ENCODE data around the gene HOXD13. TPM values are rescaled to one million over a fixed set of nuclear protein-coding genes. Genes with fewer than 3 reads are reported as not detected.

Gene HOXD13
- total and polyA plus RNA-seq, 2 of the 13 experiments (the other 11 are each of a cell fraction or from before 2014, with no cell fraction given) = not detected

DNA sequence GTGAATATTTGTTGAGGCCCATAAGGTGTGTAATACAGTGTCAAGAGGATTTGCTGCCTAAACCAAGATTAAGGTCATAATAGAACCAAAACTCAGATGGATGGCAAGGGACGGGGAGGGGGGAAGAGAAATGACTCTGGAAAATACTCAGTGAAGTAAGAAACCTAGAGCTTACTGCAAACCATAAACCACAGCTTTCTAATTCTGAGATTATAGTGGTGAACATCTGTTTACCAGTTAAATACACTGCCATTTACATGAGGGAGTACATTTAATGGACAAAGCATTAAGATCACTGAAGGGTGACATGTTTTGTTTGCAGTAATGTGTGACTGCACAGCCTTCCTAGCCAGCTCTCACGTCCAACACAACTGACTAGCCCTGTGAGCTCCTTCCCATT is 28.6 kb upstream of the HOXD13 start:
- in situ Hi-C loops (cut with HindIII; ENCODE audit: extremely low pct_ligation_motif_present, low pct_unique_long_range_greater_than_20kb) = no loop called here
- Histone ChIP-seq H2AFZ (ENCODE audit: low read length) (no peak overlapping the region), H3K4me2 (ENCODE audit: low read depth, low read length) (no peak overlapping the region), H3K36me3 (replicated peaks in 1 of 2; ENCODE audit: control insufficient read depth in 1 of 2, insufficient read depth in 2 of 2, low read length in 2 of 2) (no peaks in the 10 kb centered on the region), H3K4me1 (ENCODE audit: insufficient read depth, low read length) (no peaks in the 10 kb centered on the region), H3K79me2 (ENCODE audit: insufficient read depth, low read length) (no peaks in the 10 kb centered on the region), H3K9ac (ENCODE audit: insufficient read depth, low read depth, low read length) (no peak overlapping the region), H3K27ac (ENCODE audit: extremely low read length, insufficient read depth, low read length) (no peak overlapping the region), H3K4me3 (replicated peaks in 1 of 3; ENCODE audit: insufficient read depth in 1 of 3, low read depth in 2 of 3, low read length in 3 of 3) (no peak overlapping the region), H4K20me1 (ENCODE audit: insufficient read depth, low read length) (no peaks in the 10 kb centered on the region), H3K27me3 (ENCODE audit: control insufficient read depth in 1 of 2, insufficient read depth in 2 of 2, low read length in 2 of 2) (peaks cover 9 to 37% of the 10 kb centered on the region in 2 experiments), H3K9me3 (ENCODE audit: low read length) (no peaks in the 10 kb centered on the region)
- no TSS peak for BruUV-seq (replicated peaks)
- no peak for FAIRE-seq
- intact Hi-C loops (cut with micrococcal nuclease; ENCODE audit: unreplicated experiment) = no loop called here
- CTCF ChIA-PET (ENCODE audit: low intra/inter-chr PET ratio, low total read pairs) = no interaction called here
- POLR2A ChIA-PET = no interaction called here
- TF ChIP-seq PRMT3 (CRISPR knock-in tag; IDR thresholded peaks at IDR 0.05; ENCODE audit: borderline replicate concordance, low read depth) = no peak
- no peak for TF ChIP-seq ZBTB42 (CRISPR knock-in tag; IDR thresholded peaks at IDR 0.05)
- TF ChIP-seq ZBTB20 (CRISPR knock-in tag; IDR thresholded peaks at IDR 0.05; ENCODE audit: borderline replicate concordance, low read depth) = no peak
- TF ChIP-seq, protein P1, sequence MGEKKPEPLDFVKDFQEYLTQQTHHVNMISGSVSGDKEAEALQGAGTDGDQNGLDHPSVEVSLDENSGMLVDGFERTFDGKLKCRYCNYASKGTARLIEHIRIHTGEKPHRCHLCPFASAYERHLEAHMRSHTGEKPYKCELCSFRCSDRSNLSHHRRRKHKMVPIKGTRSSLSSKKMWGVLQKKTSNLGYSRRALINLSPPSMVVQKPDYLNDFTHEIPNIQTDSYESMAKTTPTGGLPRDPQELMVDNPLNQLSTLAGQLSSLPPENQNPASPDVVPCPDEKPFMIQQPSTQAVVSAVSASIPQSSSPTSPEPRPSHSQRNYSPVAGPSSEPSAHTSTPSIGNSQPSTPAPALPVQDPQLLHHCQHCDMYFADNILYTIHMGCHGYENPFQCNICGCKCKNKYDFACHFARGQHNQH (CRISPR knock-in tag; IDR thresholded peaks at IDR 0.05) = no peak
- TF ChIP-seq, protein P2, sequence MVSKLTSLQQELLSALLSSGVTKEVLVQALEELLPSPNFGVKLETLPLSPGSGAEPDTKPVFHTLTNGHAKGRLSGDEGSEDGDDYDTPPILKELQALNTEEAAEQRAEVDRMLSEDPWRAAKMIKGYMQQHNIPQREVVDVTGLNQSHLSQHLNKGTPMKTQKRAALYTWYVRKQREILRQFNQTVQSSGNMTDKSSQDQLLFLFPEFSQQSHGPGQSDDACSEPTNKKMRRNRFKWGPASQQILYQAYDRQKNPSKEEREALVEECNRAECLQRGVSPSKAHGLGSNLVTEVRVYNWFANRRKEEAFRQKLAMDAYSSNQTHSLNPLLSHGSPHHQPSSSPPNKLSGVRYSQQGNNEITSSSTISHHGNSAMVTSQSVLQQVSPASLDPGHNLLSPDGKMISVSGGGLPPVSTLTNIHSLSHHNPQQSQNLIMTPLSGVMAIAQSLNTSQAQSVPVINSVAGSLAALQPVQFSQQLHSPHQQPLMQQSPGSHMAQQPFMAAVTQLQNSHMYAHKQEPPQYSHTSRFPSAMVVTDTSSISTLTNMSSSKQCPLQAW (CRISPR knock-in tag; IDR thresholded peaks at IDR 0.05) = no peak
- WGBS (ENCODE audit: low lambda C conversion rate) = 4% methylated on average over 2 of the region's 2 CpGs
- no peak for DNase-seq (ENCODE audit: low spot score)
- no peak for ATAC-seq

Data from HepG2 (cell line).